NOMO-1 treated with dmso at 0.1 percent for 144 hours (cell line): Measurements from ENCODE around the gene ACTR2.
"Not testable (repeated sequence)": the region's sequence is repeated elsewhere in the genome, so short reads cannot be mapped to it uniquely, and the experiment has no call there.

Source experiments
- DNase-seq: peaks from one replicate; lab custom pipeline; 2025; ENCODE audit not compliant: unreplicated experiment; lab: John Stamatoyannopoulos, UW

The ACTR2 gene

GRCh38 chr2:65311049-65311448 lies 83.4 kb downstream of the ACTR2 start:
- DNase-seq, result no peak

- DNase-seq, result no peak
Observed at GRCh38 chr2:65311596-65311995, 84.0 kb downstream of the ACTR2 start.

- DNase-seq, result no peak
Observed at GRCh38 chr2:65313126-65313953, 85.7 kb downstream of the ACTR2 start.

GRCh38 chr2:65313954-65314256 lies 86.3 kb downstream of the ACTR2 start:
- no peak for DNase-seq

GRCh38 chr2:65314801-65315441 lies 87.3 kb downstream of the ACTR2 start:
- no peak for DNase-seq

- DNase-seq, result no peak
Observed at GRCh38 chr2:65316072-65316471, 88.4 kb downstream of the ACTR2 start.

GRCh38 chr2:65317351-65317750 lies 89.7 kb downstream of the ACTR2 start:
- not testable (repeated sequence) for DNase-seq

- no peak for DNase-seq
Observed at GRCh38 chr2:65317841-65318240, 90.2 kb downstream of the ACTR2 start.

GRCh38 chr2:65319072-65319673 lies 91.5 kb downstream of the ACTR2 start:
- no peak for DNase-seq

GRCh38 chr2:65319674-65320041 lies 92.0 kb downstream of the ACTR2 start:
- DNase-seq, result no peak

- DNase-seq, result no peak
Observed at GRCh38 chr2:65320042-65320725, 92.6 kb downstream of the ACTR2 start.
